GM23338 (cell line): ENCODE measurements around the gene EPAS1.

Experiments
- CTCF ChIP-seq, 2 experiments: fragments of 200-600 bp in 1 of 2; sonication (generic) in 1 of 2; conservative IDR thresholded peaks; 2 replicates each; pipeline versions ENCODE4 v1.5.1 to v1.6.1; 2016 to 2017; ENCODE audit warnings: antibody characterized with exemption in 2 of 2, low read depth in 2 of 2, mild to moderate bottlenecking in 2 of 2, moderate library complexity in 1 of 2
- EZH2 ChIP-seq: fragments of 200-600 bp; sonication (generic); IDR thresholded peaks from one replicate; pipeline ENCODE4 v1.8.0; 2017; ENCODE audit warnings: antibody characterized with exemption, mild to moderate bottlenecking, low read depth; ENCODE audit not compliant: unreplicated experiment
- POLR2AphosphoS5 ChIP-seq: IDR thresholded peaks from 2 replicates; pipeline ENCODE4 v1.6.1; 2016; ENCODE audit warnings: antibody characterized with exemption, low read depth
- REST ChIP-seq: IDR thresholded peaks from one replicate; pipeline ENCODE4 v1.6.1; 2018; ENCODE audit warnings: antibody characterized with exemption; ENCODE audit not compliant: unreplicated experiment

- TF ChIP-seq CTCF (conservative IDR thresholded peaks at IDR 0.05; ENCODE audit: low read depth in 2 of 2) (no peak), POLR2AphosphoS5 (no peak), EZH2 (no peak), REST (no peak)
Observed at GRCh38 chr2:46375566-46376125, 78.4 kb downstream of the EPAS1 start.
